ENCODE data around the gene DUOX2. TPM values are rescaled to one million over a fixed set of nuclear protein-coding genes. Genes with fewer than 3 reads are reported as not detected.
"Not testable (repeated sequence)": the region's sequence is repeated elsewhere in the genome, so short reads cannot be mapped to it uniquely, and the experiment has no call there.

DUOX2 gene
- total and polyA plus RNA-seq, 4 donors: 0.08 to 0.11 TPM; not detected in 2

DNA sequence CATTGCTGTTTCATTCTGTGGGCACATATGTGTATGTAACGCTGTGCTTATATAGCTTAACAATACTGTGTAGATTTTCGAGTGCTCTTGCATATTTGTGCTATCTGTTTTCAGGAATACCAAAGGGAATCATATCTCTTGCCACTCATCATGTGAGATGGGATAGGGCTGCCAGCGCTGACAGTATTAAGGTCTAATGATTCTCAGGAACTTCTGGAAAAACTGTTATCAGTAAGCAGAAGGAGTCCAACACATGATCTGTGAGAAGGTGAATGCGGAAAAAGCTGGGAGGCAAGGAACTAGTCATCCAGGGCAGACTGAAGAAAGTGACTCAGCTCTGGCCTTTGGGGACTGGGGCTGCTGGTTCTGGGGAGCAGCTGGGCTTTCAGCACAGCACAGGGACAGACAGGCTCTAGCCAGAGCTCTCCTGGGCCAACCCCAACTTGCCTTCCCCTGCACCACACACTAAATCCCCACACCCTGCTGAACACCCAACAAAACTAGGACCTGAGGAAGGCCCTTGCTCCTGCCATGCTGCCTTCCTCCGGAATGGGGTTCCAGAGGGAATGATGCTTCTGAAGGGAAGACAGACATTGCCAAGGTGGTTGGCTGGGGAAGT is 34.2 kb downstream of the DUOX2 start:
- H3K4me3 ChIP-seq (ENCODE audit: low read depth, low read length); DNase-seq (ENCODE audit: low read depth in 4 of 6, low spot score in 6 of 6); H3K36me3 ChIP-seq (ENCODE audit: control insufficient read depth, insufficient read depth, low read length); H3K4me1 ChIP-seq (ENCODE audit: control insufficient read depth, insufficient read depth, low read length); H3K9me3 ChIP-seq (ENCODE audit: control insufficient read depth, insufficient read depth, low read length); H3K27ac ChIP-seq (ENCODE audit: low read depth, low read length); H3K27me3 ChIP-seq (ENCODE audit: control insufficient read depth, insufficient read depth, low read length): not testable (repeated sequence)
- 100% methylated on average over 1 of the region's 5 CpGs for WGBS (ENCODE audit: insufficient coverage)

DNA sequence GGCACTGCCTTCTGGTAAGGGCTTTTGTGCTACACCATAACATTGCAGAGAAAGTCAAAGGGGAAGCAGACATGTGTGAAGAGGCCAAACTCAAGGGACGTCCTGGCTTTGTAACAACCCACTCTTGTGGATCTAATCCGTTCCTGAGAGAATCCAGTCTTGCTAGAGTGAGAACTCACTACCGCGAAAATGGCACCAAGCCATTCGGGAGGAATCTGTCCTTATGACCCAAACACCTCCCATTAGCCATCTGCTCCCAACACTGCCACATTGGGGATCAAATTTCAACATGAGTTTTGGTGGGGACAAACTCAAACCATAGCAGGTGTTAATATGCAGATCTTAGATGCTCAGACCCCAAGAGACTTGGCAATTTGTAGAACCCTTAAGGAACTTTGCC is 34.8 kb downstream of the DUOX2 start:
- H3K36me3 ChIP-seq (ENCODE audit: control insufficient read depth, insufficient read depth, low read length); H3K27ac ChIP-seq (ENCODE audit: low read depth, low read length); H3K9me3 ChIP-seq (ENCODE audit: control insufficient read depth, insufficient read depth, low read length); H3K4me1 ChIP-seq (ENCODE audit: control insufficient read depth, insufficient read depth, low read length); DNase-seq (ENCODE audit: low read depth in 4 of 6, low spot score in 6 of 6); H3K27me3 ChIP-seq (ENCODE audit: control insufficient read depth, insufficient read depth, low read length); H3K4me3 ChIP-seq (ENCODE audit: low read depth, low read length): not testable (repeated sequence)
- WGBS (ENCODE audit: insufficient coverage): 70% methylated on average over 2 of the region's 5 CpGs

DNA sequence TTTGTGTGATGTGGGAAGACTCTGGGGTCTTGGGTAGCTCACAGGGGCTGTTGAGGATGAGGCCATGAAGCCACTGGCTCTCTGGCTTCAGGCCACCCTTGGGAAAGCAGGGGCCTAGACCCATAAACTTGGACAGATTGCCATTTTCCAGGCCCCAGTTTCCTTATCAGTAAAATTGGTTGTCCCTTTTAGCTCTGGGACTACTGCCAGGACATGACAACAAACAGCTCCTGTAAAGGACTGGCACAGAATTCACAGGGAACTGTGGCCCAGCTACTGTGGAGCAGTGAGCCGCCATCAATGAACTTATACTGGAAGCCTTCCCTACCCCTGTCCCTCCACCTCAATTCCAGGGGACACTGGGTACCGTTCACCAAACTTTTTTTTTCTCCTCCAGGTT is 36.6 kb downstream of the DUOX2 start:
- not testable (repeated sequence) for H3K4me3 ChIP-seq (ENCODE audit: low read depth, low read length); H3K9me3 ChIP-seq (ENCODE audit: control insufficient read depth, insufficient read depth, low read length); H3K27ac ChIP-seq (ENCODE audit: low read depth, low read length); H3K4me1 ChIP-seq (ENCODE audit: control insufficient read depth, insufficient read depth, low read length); H3K36me3 ChIP-seq (ENCODE audit: control insufficient read depth, insufficient read depth, low read length); H3K27me3 ChIP-seq (ENCODE audit: control insufficient read depth, insufficient read depth, low read length); DNase-seq (ENCODE audit: low read depth in 4 of 6, low spot score in 6 of 6)
- WGBS (ENCODE audit: insufficient coverage): no CpG with 5 or more reads among the region's 2 CpGs

DNA sequence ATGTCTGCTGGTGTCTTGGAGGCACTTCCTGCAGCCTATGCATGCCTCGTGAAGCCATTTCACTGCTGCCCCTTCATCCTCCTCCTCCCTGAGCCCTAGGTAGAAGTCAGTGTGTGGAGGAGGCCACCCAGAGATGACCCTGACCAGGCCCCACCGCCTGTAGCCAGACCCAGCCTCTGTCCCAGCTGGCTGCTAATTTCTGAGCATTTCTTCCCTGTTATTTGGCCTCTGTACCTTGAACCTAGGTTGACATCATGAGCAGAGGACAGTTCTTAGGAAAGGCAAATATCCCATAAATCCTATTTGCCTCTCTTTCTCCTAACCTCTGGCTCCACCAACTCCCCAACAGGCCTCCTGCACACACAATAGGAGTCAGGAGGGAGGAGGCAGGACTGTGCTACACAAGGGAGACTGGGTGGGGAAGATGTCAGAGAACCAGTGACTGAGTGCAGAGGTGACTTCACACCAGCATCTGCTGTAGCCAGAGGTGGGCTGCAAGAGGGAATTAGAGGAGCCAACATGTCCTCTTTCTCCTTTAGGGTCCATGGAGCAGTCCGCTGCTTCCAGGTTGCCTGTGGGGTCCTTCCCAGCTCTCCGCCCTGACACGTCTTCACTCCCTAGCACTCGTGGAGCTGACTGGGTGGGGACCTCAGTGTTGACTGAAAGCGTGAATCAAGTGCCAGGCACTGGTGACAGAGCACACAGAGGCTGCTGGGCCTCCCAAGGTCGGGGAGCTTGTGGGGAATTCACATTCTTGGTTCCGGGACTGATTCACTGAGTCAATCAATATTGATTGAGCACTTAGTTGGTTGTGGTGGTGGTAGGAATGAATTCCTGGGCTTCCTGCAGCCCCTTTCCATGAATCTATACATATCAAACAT is 38.3 kb downstream of the DUOX2 start:
- not testable (repeated sequence) for H3K4me3 ChIP-seq (ENCODE audit: low read depth, low read length); H3K4me1 ChIP-seq (ENCODE audit: control insufficient read depth, insufficient read depth, low read length); H3K36me3 ChIP-seq (ENCODE audit: control insufficient read depth, insufficient read depth, low read length); DNase-seq (ENCODE audit: low read depth in 4 of 6, low spot score in 6 of 6); H3K27ac ChIP-seq (ENCODE audit: low read depth, low read length); H3K27me3 ChIP-seq (ENCODE audit: control insufficient read depth, insufficient read depth, low read length); H3K9me3 ChIP-seq (ENCODE audit: control insufficient read depth, insufficient read depth, low read length)
- WGBS (ENCODE audit: insufficient coverage): no CpG with 5 or more reads among the region's 9 CpGs

DNA sequence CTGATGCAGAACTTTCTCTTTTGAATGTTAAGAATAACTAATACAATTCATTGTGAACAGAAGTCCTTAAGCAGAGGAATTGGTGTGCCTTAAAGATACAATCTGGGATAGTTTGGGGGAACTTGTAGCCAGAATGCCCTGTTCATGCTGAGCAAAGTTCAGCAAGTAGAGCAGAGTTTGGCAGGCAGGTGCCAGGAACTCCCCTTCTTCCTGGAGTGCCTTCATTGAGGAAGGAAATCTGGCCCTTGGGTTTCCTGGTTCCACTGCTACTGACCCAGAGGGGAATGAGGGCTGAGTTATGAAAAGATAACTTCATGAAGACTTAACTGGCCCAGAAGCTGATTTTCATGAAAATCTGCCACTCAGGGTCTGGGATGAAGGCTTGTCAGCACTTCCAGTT is 40.4 kb downstream of the DUOX2 start:
- not testable (repeated sequence) for H3K4me3 ChIP-seq (ENCODE audit: low read depth, low read length); H3K9me3 ChIP-seq (ENCODE audit: control insufficient read depth, insufficient read depth, low read length); H3K4me1 ChIP-seq (ENCODE audit: control insufficient read depth, insufficient read depth, low read length); H3K27ac ChIP-seq (ENCODE audit: low read depth, low read length); H3K27me3 ChIP-seq (ENCODE audit: control insufficient read depth, insufficient read depth, low read length); DNase-seq (ENCODE audit: low read depth in 4 of 6, low spot score in 6 of 6)
- H3K36me3 ChIP-seq (ENCODE audit: control insufficient read depth, insufficient read depth, low read length): peaks cover 20% of the 10 kb centered on the region

DNA sequence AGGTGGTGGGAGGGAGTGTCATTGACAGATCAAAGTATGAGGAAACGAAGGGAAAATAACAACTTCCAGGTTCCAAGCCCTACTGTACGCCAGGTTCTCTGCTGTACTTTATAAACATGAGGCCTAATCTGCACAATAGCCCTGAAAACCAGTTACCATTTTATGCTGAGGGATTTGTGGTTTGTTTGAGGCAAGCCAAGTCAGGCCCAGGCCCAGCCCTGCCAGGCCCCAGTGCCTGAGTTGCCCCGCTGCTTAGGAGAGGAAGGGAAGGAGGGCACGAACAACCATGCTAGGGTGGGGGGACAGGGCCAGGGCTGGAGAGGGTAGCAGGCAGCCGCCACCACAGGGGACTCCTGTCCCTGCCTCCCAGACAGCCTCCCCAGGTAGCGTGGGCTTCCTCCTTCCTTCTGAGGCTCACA is 44.0 kb downstream of the DUOX2 start:
- WGBS (ENCODE audit: insufficient coverage): no CpG with 5 or more reads among the region's 6 CpGs
- H3K27ac ChIP-seq (ENCODE audit: low read depth, low read length); H3K9me3 ChIP-seq (ENCODE audit: control insufficient read depth, insufficient read depth, low read length); H3K27me3 ChIP-seq (ENCODE audit: control insufficient read depth, insufficient read depth, low read length); DNase-seq (ENCODE audit: low read depth in 4 of 6, low spot score in 6 of 6); H3K4me3 ChIP-seq (ENCODE audit: low read depth, low read length); H3K4me1 ChIP-seq (ENCODE audit: control insufficient read depth, insufficient read depth, low read length): not testable (repeated sequence)
- peaks cover 20% of the 10 kb centered on the region for H3K36me3 ChIP-seq (ENCODE audit: control insufficient read depth, insufficient read depth, low read length)

DNA sequence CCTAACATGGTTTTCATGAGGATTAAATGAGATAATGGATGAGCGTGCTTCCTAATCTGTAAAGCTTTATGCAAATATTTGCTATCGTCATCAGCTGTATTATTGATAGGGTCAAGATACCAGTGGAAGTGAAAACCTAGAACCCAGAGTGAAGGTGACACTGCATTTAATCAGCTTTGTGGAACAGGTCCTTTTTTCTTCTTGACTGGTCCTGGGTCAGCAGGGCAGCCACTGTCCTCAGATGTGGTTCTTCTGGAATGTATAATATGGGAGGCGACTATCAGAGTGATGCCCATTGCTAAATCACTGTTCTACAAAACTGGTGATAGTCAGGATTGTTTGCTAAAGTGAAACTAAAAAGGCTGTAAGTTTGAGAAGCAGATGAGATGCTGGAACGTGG is 49.6 kb downstream of the DUOX2 start:
- H3K4me1 ChIP-seq (ENCODE audit: control insufficient read depth, insufficient read depth, low read length): no peaks in the 10 kb centered on the region
- no peak overlapping the region for H3K4me3 ChIP-seq (ENCODE audit: low read depth, low read length)
- DNase-seq (ENCODE audit: low read depth in 4 of 6, low spot score in 6 of 6): no peak
- no peak overlapping the region for H3K27ac ChIP-seq (ENCODE audit: low read depth, low read length)
- no peaks in the 10 kb centered on the region for H3K9me3 ChIP-seq (ENCODE audit: control insufficient read depth, insufficient read depth, low read length)
- no peaks in the 10 kb centered on the region for H3K27me3 ChIP-seq (ENCODE audit: control insufficient read depth, insufficient read depth, low read length)
- 100% methylated on average over 1 of the region's 4 CpGs for WGBS (ENCODE audit: insufficient coverage)
- H3K36me3 ChIP-seq (ENCODE audit: control insufficient read depth, insufficient read depth, low read length): peaks cover 11% of the 10 kb centered on the region

DNA sequence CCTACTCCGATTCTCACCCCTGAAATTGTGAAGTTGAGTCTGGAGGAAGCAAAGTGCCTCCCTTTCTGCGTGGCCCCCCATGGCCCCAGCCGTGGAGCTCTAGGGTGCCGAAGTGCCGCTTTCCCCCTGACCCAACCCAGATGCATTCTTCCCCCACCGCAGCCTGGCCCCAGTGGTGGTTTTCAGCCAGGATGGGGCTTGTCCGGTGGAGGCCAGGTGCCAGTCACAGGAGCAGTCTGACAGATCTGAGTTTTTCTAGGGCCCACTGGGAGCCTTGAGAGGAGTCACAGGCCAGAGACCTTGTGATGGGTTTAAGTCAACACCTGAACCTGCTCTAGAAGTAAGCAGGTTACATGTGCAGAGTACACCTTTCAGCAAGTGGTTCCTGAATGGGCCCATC is 51.7 kb downstream of the DUOX2 start:
- WGBS (ENCODE audit: insufficient coverage): no CpG with 5 or more reads among the region's 7 CpGs
- H3K27ac ChIP-seq (ENCODE audit: low read depth, low read length); H3K4me1 ChIP-seq (ENCODE audit: control insufficient read depth, insufficient read depth, low read length); DNase-seq (ENCODE audit: low read depth in 4 of 6, low spot score in 6 of 6); H3K36me3 ChIP-seq (ENCODE audit: control insufficient read depth, insufficient read depth, low read length); H3K9me3 ChIP-seq (ENCODE audit: control insufficient read depth, insufficient read depth, low read length); H3K4me3 ChIP-seq (ENCODE audit: low read depth, low read length); H3K27me3 ChIP-seq (ENCODE audit: control insufficient read depth, insufficient read depth, low read length): not testable (repeated sequence)

DNA sequence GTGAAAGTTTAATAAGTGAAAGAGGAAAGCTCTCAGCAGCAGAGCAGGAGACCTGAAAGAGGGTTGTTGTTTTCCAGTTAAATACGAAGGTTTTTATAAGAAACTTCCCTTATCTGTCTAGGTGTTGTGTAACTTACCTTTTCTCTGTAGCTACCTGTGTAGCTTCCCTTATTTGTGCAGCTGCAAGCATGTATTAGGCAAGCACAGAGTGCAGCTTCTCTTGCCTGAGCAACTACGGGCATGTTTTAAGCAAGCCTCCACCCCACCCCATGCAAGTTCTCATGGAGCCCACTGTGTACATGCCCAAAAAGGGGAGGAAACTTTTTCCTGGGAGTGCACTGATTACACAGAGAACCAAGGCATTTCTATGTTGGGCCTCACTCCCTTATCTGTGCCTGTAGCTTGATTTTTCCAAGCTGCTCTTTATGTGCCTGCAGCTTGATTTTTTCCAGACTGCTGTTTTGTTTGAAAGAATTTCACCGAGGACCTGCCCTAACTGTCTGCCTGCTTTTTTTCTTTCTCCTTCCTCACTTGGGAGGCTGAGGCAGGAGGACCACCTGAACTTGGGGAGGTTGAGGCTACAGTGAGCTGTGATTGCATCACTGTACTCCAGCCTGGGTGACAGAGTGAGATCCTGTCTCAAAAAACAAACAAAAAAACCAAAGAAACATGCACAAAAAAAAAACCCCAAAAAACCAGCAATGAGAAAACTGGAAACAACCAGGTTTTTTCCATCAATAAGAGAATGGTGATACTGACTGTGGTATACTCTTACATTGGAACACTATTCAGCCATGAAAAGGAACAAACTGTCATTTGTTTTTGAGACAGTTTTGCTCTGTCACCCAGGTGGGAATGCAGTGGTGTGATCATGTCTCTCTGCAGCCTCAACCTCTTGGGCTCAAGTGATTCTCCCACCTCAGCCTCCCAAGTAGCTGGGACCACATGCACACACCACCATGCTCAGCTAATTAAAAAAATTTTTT is 55.0 kb downstream of the DUOX2 start:
- not testable (repeated sequence) for H3K4me3 ChIP-seq (ENCODE audit: low read depth, low read length); DNase-seq (ENCODE audit: low read depth in 4 of 6, low spot score in 6 of 6); H3K27me3 ChIP-seq (ENCODE audit: control insufficient read depth, insufficient read depth, low read length); H3K4me1 ChIP-seq (ENCODE audit: control insufficient read depth, insufficient read depth, low read length); H3K36me3 ChIP-seq (ENCODE audit: control insufficient read depth, insufficient read depth, low read length); H3K27ac ChIP-seq (ENCODE audit: low read depth, low read length); H3K9me3 ChIP-seq (ENCODE audit: control insufficient read depth, insufficient read depth, low read length)
- 80% methylated on average over 1 of the region's 3 CpGs for WGBS (ENCODE audit: insufficient coverage)
